HG03457 (cell line): ENCODE data around the gene R3HDML.

Source experiments
- ATAC-seq: cut with Tn5 transposase; IDR thresholded peaks from one replicate; pipeline ENCODE4 v1.9.1; 2021; ENCODE audit warnings: moderate number of reproducible peaks; ENCODE audit not compliant: unreplicated experiment

Gene R3HDML

GRCh38 chr20:44361021-44361420 lies 24.2 kb downstream of the R3HDML start:
- ATAC-seq, result no peak

GRCh38 chr20:44362466-44362940 lies 25.7 kb downstream of the R3HDML start:
- ATAC-seq, result no peak

GRCh38 chr20:44364068-44364467 lies 27.2 kb downstream of the R3HDML start:
- no peak for ATAC-seq

GRCh38 chr20:44364780-44365179 lies 27.9 kb downstream of the R3HDML start:
- ATAC-seq, result no peak

- ATAC-seq, result no peak
These were observed 30.9 kb downstream of the R3HDML start for GRCh38 chr20:44367746-44368145.

- no peak for ATAC-seq
These were observed 33.9 kb downstream of the R3HDML start for GRCh38 chr20:44370639-44371218.

GRCh38 chr20:44382641-44383040 lies 45.8 kb downstream of the R3HDML start:
- ATAC-seq, result no peak

GRCh38 chr20:44384423-44385027 lies 47.7 kb downstream of the R3HDML start:
- no peak for ATAC-seq

GRCh38 chr20:44388466-44389023 lies 51.7 kb downstream of the R3HDML start:
- no peak for ATAC-seq

GRCh38 chr20:44389871-44390270 lies 53.0 kb downstream of the R3HDML start:
- ATAC-seq, result no peak

GRCh38 chr20:44390280-44390679 lies 53.4 kb downstream of the R3HDML start:
- no peak for ATAC-seq

GRCh38 chr20:44392088-44392775 lies 55.4 kb downstream of the R3HDML start:
- no peak for ATAC-seq

GRCh38 chr20:44392776-44393607 lies 56.1 kb downstream of the R3HDML start:
- ATAC-seq, result no peak

- no peak for ATAC-seq
These were observed 57.0 kb downstream of the R3HDML start for GRCh38 chr20:44393608-44394451.

GRCh38 chr20:44394452-44394701 lies 57.5 kb downstream of the R3HDML start:
- no peak for ATAC-seq

- no peak for ATAC-seq
These were observed 58.0 kb downstream of the R3HDML start for GRCh38 chr20:44394702-44395460.

GRCh38 chr20:44395461-44396340 lies 58.9 kb downstream of the R3HDML start:
- ATAC-seq, result no peak

- ATAC-seq, result no peak
These were observed 59.7 kb downstream of the R3HDML start for GRCh38 chr20:44396369-44397130.
